Brain microvascular endothelial cell (primary cell): Measurements from ENCODE around the gene IFT43.

Experiments used
- DNase-seq: peaks from one replicate; pipeline ENCODE4 v3.0.0-alpha.2; 2020
- H3K27ac ChIP-seq: fragments of 250-450 bp; sonication (Bioruptor Pico); 2 replicates; pipeline ENCODE4 v1.5.1; 2020; ENCODE audit warnings: mild to moderate bottlenecking, moderate library complexity
- H3K27me3 ChIP-seq: fragments of 250-450 bp; sonication (Bioruptor Pico); replicated peaks from 2 replicates; pipeline ENCODE4 v1.5.1; 2020; ENCODE audit warnings: mild to moderate bottlenecking
- H3K36me3 ChIP-seq: fragments of 250-450 bp; sonication (Bioruptor Pico); replicated peaks from 2 replicates; pipeline ENCODE4 v1.5.1; 2020; ENCODE audit warnings: mild to moderate bottlenecking
- H3K4me3 ChIP-seq: 2 replicates; pipeline ENCODE4 v1.5.1; 2011; ENCODE audit warnings: low read depth, mild to moderate bottlenecking, control low read depth, low read length, moderate library complexity
- CTCF ChIP-seq: IDR thresholded peaks from 2 replicates; pipeline ENCODE4 v1.5.1; 2011; ENCODE audit warnings: low read depth, mild to moderate bottlenecking, moderate library complexity, low read length, control low read depth, inconsistent platforms; ENCODE audit errors: missing control alignments
- in situ Hi-C: cut with HindIII; loops from 2 replicates; pipeline ENCODE4 v1.10.0; 2017; ENCODE audit warnings: low sequenced_read_pairs, low pct_ligation_motif_present

The IFT43 gene

GRCh38 chr14:76055330-76055729 lies 69.8 kb downstream of the IFT43 start:
- H3K27ac ChIP-seq = no peak overlapping the region
- in situ Hi-C loops = no loop called here
- peaks cover 3% of the 10 kb centered on the region for H3K36me3 ChIP-seq
- no peaks in the 10 kb centered on the region for H3K27me3 ChIP-seq
- H3K4me3 ChIP-seq = no peak overlapping the region
- TF ChIP-seq CTCF = no peak
- DNase-seq = no peak

GRCh38 chr14:76056128-76056527 lies 70.6 kb downstream of the IFT43 start:
- Histone ChIP-seq H3K4me3 (no peak overlapping the region), H3K27me3 (no peaks in the 10 kb centered on the region), H3K36me3 (peaks cover 3% of the 10 kb centered on the region), H3K27ac (no peak overlapping the region)
- TF ChIP-seq CTCF = peak; percentile 71
- in situ Hi-C loops = no loop called here
- DNase-seq = peak; percentile 9

GRCh38 chr14:76057914-76058313 lies 72.4 kb downstream of the IFT43 start:
- no peak for DNase-seq
- in situ Hi-C loops = no loop called here
- Histone ChIP-seq H3K36me3 (peaks cover 3% of the 10 kb centered on the region), H3K27me3 (no peaks in the 10 kb centered on the region), H3K4me3 (no peak overlapping the region), H3K27ac (no peak overlapping the region)
- no peak for TF ChIP-seq CTCF

GRCh38 chr14:76063327-76063726 lies 77.8 kb downstream of the IFT43 start:
- in situ Hi-C loops = no loop called here
- H3K27me3 ChIP-seq = no peaks in the 10 kb centered on the region
- DNase-seq = no peak
- peaks cover 3% of the 10 kb centered on the region for H3K36me3 ChIP-seq
- H3K27ac ChIP-seq = no peak overlapping the region
- no peak for TF ChIP-seq CTCF
- H3K4me3 ChIP-seq = no peak overlapping the region

- no peak for TF ChIP-seq CTCF
- Histone ChIP-seq H3K4me3 (no peak overlapping the region), H3K27ac (no peak overlapping the region), H3K36me3 (no peaks in the 10 kb centered on the region), H3K27me3 (no peaks in the 10 kb centered on the region)
- DNase-seq = no peak
- in situ Hi-C loops = no loop called here
Observed at GRCh38 chr14:76065519-76065918, 80.0 kb downstream of the IFT43 start.

GRCh38 chr14:76067536-76067935 lies 82.0 kb downstream of the IFT43 start:
- Histone ChIP-seq H3K27me3 (no peaks in the 10 kb centered on the region), H3K36me3 (no peaks in the 10 kb centered on the region), H3K4me3 (no peak overlapping the region), H3K27ac (no peak overlapping the region)
- in situ Hi-C loops = no loop called here
- no peak for TF ChIP-seq CTCF
- no peak for DNase-seq
